Memory B cell (primary cell): ENCODE measurements around the gene COL4A2.
"Not testable (repeated sequence)": the region's sequence is repeated elsewhere in the genome, so short reads cannot be mapped to it uniquely, and the experiment has no call there.

Experiments
- ATAC-seq: fragments of 150-1000 bp; cut with Tn5 transposase; 2 replicates; pipeline ENCODE4 v1.10.0; 2021; ENCODE audit warnings: low read depth, mild to moderate bottlenecking, moderate library complexity
- DNase-seq, 2 donors: peaks; one replicate each; pipeline ENCODE4 v3.0.0; 2022; ENCODE audit warnings: low spot score in 2 of 2
- H3K27ac Mint-ChIP-seq: one replicate; pipeline ENCODE4 v1.8.0; 2022; ENCODE audit warnings: mild to moderate bottlenecking, moderate library complexity, mixed read lengths
- H3K27me3 Mint-ChIP-seq: one replicate; pipeline ENCODE4 v1.8.0; 2022; ENCODE audit warnings: mixed read lengths
- H3K36me3 Mint-ChIP-seq: one replicate; pipeline ENCODE4 v1.8.0; 2022; ENCODE audit warnings: mild to moderate bottlenecking, mixed read lengths
- H3K4me1 Mint-ChIP-seq: one replicate; pipeline ENCODE4 v1.8.0; 2022; ENCODE audit warnings: mixed read lengths
- H3K4me3 Mint-ChIP-seq: one replicate; pipeline ENCODE4 v1.8.0; 2022; ENCODE audit warnings: mild to moderate bottlenecking, moderate library complexity, mixed read lengths
- H3K9me3 Mint-ChIP-seq: one replicate; pipeline ENCODE4 v1.8.0; 2022; ENCODE audit warnings: mixed read lengths

COL4A2 gene

GRCh38 chr13:110391273-110391672 is 84.2 kb downstream of the COL4A2 start:
- no peak for DNase-seq
- Mint-ChIP-seq H3K4me1 (no peaks in the 10 kb centered on the region), H3K27me3 (peaks cover 28% of the 10 kb centered on the region), H3K9me3 (no peaks in the 10 kb centered on the region), H3K4me3 (no peak overlapping the region), H3K27ac (no peak overlapping the region), H3K36me3 (no peaks in the 10 kb centered on the region)
- ATAC-seq = no peak

GRCh38 chr13:110392510-110393240 is 85.6 kb downstream of the COL4A2 start:
- no peaks in the 10 kb centered on the region for H3K4me1 Mint-ChIP-seq
- H3K27me3 Mint-ChIP-seq = peaks cover 30% of the 10 kb centered on the region
- DNase-seq (no peak), ATAC-seq (no peak)
- no peak overlapping the region for H3K27ac Mint-ChIP-seq
- no peaks in the 10 kb centered on the region for H3K9me3 Mint-ChIP-seq
- no peaks in the 10 kb centered on the region for H3K36me3 Mint-ChIP-seq
- H3K4me3 Mint-ChIP-seq = no peak overlapping the region

GRCh38 chr13:110393761-110394160 is 86.7 kb downstream of the COL4A2 start:
- Mint-ChIP-seq H3K4me1 (no peaks in the 10 kb centered on the region), H3K9me3 (no peaks in the 10 kb centered on the region), H3K27me3 (peaks cover 34% of the 10 kb centered on the region), H3K4me3 (no peak overlapping the region), H3K36me3 (no peaks in the 10 kb centered on the region), H3K27ac (no peak overlapping the region)
- ATAC-seq (no peak), DNase-seq (no peak)

DNA sequence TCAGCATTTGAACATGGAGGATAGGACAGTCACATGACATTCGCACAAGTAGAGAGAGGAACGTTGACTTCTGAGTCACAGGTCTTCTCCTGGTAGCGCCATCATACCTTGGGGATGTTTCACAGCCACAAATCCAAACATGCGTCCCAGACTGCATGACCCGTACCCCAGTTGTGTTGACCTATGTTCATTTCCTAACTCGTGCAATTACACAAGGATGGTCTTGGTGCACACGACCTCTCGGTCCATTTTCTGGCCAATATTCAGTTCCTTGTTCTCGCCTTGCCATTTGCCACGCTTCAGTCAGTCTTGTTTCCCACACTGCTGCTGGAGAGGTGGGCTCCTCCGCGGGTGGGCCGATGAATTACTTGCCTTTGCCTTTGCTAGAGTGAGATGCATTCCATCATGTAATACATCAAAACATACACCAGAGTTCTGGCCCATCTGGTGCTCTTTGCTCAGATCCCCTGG is 87.3 kb downstream of the COL4A2 start:
- no peaks in the 10 kb centered on the region for H3K36me3 Mint-ChIP-seq
- H3K27ac Mint-ChIP-seq = no peak overlapping the region
- no peaks in the 10 kb centered on the region for H3K4me1 Mint-ChIP-seq
- no peaks in the 10 kb centered on the region for H3K9me3 Mint-ChIP-seq
- H3K4me3 Mint-ChIP-seq = no peak overlapping the region
- peaks cover 29% of the 10 kb centered on the region for H3K27me3 Mint-ChIP-seq
- DNase-seq (no peak), ATAC-seq (no peak)

- peaks cover 28% of the 10 kb centered on the region for H3K27me3 Mint-ChIP-seq
- H3K36me3 Mint-ChIP-seq, H3K9me3 Mint-ChIP-seq, H3K27ac Mint-ChIP-seq, H3K4me1 Mint-ChIP-seq, ATAC-seq, DNase-seq, H3K4me3 Mint-ChIP-seq: not testable (repeated sequence)
Measured at GRCh38 chr13:110395616-110396015, 88.5 kb downstream of the COL4A2 start.

DNA sequence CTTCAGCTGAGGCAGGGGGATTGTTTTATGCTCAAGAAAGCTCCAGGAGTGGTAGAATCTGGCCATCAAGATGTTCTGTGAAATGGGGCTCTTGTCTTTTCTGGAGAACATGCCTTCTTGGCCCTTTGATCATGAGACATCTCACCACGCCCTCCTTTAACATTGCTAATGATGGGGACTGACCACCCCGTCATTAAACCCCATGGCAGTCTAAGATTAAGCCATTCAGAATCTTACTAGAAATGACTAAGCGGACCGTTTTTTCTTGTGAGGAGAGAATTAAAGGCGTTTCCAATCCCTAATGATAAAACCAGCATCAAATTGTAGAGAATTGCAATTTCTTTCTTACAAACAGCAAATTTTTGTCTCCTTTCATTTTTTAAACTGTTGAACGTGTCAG is 89.4 kb downstream of the COL4A2 start:
- Mint-ChIP-seq H3K36me3 (no peaks in the 10 kb centered on the region), H3K27ac (no peak overlapping the region), H3K9me3 (no peaks in the 10 kb centered on the region), H3K4me3 (no peak overlapping the region), H3K4me1 (no peaks in the 10 kb centered on the region), H3K27me3 (peaks cover 26% of the 10 kb centered on the region)
- no peak for DNase-seq
- no peak for ATAC-seq

- peaks cover 25% of the 10 kb centered on the region for H3K27me3 Mint-ChIP-seq
- H3K4me3 Mint-ChIP-seq = no peak overlapping the region
- H3K4me1 Mint-ChIP-seq = no peaks in the 10 kb centered on the region
- H3K36me3 Mint-ChIP-seq = no peaks in the 10 kb centered on the region
- ATAC-seq (no peak), DNase-seq (no peak)
- H3K9me3 Mint-ChIP-seq = no peaks in the 10 kb centered on the region
- H3K27ac Mint-ChIP-seq = no peak overlapping the region
Measured at GRCh38 chr13:110396913-110397381, 89.9 kb downstream of the COL4A2 start.

GRCh38 chr13:110397436-110398115 is 90.5 kb downstream of the COL4A2 start:
- Mint-ChIP-seq H3K36me3 (no peaks in the 10 kb centered on the region), H3K9me3 (no peaks in the 10 kb centered on the region), H3K27me3 (peaks cover 22% of the 10 kb centered on the region), H3K4me3 (no peak overlapping the region), H3K4me1 (no peaks in the 10 kb centered on the region), H3K27ac (no peak overlapping the region)
- ATAC-seq (no peak), DNase-seq (no peak)

DNA sequence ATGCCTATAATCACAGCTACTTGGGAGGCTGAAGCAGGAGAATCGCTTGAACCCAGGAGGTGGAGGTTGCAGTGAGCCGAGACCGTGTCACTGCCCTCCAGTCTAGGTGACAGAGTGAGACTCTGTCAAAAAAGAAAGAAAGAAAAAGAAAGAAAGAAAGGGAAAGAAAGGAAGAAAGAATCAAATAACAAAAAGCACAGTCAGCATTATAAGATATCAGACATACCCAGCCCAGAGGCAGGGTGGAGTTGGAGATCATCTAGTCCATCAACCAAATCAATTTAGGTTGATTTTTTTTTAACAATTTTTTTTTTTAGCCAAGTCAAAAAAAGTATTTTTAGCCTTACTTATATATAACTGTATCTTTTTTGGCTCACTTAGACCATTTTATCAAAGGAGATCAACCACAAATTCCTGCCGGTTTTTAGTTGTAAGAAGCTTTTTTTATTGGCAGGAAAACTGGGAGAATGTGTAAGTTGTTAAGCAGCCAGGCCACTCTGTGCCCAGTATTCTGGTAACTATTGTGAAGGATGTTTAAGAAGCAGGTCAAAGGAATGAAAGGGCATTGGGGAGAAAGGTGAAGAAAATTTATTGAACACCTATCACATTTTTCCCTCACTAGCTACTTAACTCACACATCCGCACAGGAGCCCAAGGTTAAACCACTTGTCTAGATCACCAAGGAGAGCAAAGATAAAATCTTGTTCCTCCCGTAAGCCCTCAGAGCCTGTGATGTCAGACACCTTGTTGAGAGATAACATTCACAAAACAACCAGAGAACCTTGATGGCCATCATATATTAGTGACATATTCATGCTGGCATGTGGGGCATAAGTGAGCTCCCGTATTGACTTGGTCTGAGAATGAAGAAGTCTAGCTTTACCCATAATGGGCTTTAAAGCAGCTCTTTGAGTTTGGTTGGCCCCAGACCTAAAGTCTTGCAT is 91.8 kb downstream of the COL4A2 start:
- ATAC-seq = no peak
- Mint-ChIP-seq H3K27me3 (peaks cover 23% of the 10 kb centered on the region), H3K9me3 (no peaks in the 10 kb centered on the region), H3K27ac (no peak overlapping the region), H3K4me3 (no peak overlapping the region), H3K36me3 (no peaks in the 10 kb centered on the region), H3K4me1 (no peaks in the 10 kb centered on the region)
- no peak for DNase-seq

GRCh38 chr13:110399801-110400200 is 92.7 kb downstream of the COL4A2 start:
- no peaks in the 10 kb centered on the region for H3K9me3 Mint-ChIP-seq
- H3K4me3 Mint-ChIP-seq = no peak overlapping the region
- H3K27ac Mint-ChIP-seq = no peak overlapping the region
- no peaks in the 10 kb centered on the region for H3K36me3 Mint-ChIP-seq
- peaks cover 20% of the 10 kb centered on the region for H3K27me3 Mint-ChIP-seq
- no peaks in the 10 kb centered on the region for H3K4me1 Mint-ChIP-seq
- ATAC-seq (no peak), DNase-seq (no peak)

DNA sequence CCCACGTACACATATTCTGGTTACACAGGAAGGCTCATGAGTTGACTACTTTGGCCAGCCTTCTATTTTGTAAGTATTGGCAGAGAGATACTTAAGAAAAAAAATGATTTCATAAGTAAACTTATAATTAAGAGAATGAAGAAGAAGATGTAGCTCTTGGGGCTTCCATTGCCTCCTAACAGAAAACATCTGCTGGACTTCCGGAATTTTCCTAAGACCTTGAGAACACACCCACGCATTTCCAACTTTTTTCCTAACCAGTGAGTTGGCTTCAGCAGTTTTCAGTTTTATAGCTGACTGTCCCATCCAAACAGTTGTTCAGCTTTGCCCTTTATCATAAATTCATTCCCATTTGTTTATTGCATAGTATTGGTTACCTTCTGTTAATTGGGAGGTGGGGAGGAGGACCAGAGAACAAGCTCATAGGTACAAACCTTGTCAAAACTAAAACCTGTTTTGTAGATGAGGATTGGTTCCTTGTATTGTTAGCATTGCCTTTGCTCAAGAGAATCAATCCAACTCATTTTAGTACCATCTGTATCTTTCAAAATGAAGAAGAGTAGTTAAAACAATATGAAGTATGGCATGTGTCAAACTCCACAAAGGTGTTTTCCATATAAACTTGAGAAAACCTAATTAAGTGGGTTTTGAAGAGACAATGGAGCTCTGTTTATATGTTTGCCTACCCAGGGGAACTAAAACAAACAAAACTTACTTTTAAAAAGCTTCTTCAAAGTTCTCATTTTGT is 93.9 kb downstream of the COL4A2 start:
- Mint-ChIP-seq H3K27me3 (peaks cover 16% of the 10 kb centered on the region), H3K27ac (no peak overlapping the region), H3K36me3 (no peaks in the 10 kb centered on the region), H3K9me3 (no peaks in the 10 kb centered on the region), H3K4me3 (no peak overlapping the region), H3K4me1 (no peaks in the 10 kb centered on the region)
- DNase-seq (no peak), ATAC-seq (no peak)

GRCh38 chr13:110402299-110403069 is 95.4 kb downstream of the COL4A2 start:
- Mint-ChIP-seq H3K36me3 (no peaks in the 10 kb centered on the region), H3K27me3 (peaks cover 19% of the 10 kb centered on the region), H3K4me1 (peaks cover 1% of the 10 kb centered on the region), H3K27ac (no peak overlapping the region), H3K4me3 (no peak overlapping the region), H3K9me3 (no peaks in the 10 kb centered on the region)
- no peak for ATAC-seq
- DNase-seq = no peak

DNA sequence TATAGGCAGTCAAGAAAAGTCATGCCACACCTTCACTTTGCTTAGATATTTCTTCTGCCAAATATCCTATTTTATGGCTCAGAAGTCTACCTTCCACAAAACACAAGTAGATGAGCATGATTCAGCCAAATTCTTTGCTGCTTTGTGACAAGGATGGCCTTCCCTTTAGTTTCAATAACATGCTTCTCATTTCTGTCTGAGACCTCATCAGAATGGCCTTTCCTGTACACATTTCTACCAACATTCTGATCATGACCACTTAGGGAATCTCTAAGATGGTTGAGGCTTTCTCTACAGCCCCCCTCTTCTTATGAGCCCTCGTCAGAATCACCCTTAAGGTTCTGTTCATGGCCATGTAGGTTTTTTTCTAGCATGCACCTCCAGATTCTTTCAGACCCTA is 96.2 kb downstream of the COL4A2 start:
- no peaks in the 10 kb centered on the region for H3K36me3 Mint-ChIP-seq
- no peaks in the 10 kb centered on the region for H3K9me3 Mint-ChIP-seq
- H3K4me3 Mint-ChIP-seq = no peak overlapping the region
- H3K4me1 Mint-ChIP-seq = peaks cover 2% of the 10 kb centered on the region
- ATAC-seq = no peak
- peaks cover 18% of the 10 kb centered on the region for H3K27me3 Mint-ChIP-seq
- no peak for DNase-seq
- H3K27ac Mint-ChIP-seq = no peak overlapping the region
